Measurements from ENCODE around the gene CNTN2. TPM values are rescaled to one million over a fixed set of nuclear protein-coding genes. Genes with fewer than 3 reads are reported as not detected.

The CNTN2 gene
- total RNA-seq, 4 donors from 2014 or later, result 2.7 to 18.3 (median 6.0) TPM

- TF ChIP-seq POLR2A (IDR thresholded peaks at IDR 0.05) (no peak), CTCF (IDR thresholded peaks at IDR 0.05) (no peak)
- 87 to 89% methylated on average over 34 to 41 of the region's 42 CpGs for WGBS, 2 donors
- DNase-seq (ENCODE audit: low spot score in 2 of 2), result peak in 1 of 2 donors; percentile 83
- H3K4me3 ChIP-seq (ENCODE audit: low read depth, poor library complexity, severe bottlenecking), result no peak overlapping the region
- intact Hi-C loops (cut with DNase I; ENCODE audit: low total_unique reads), result no loop called here
Measured at GRCh38 chr1:205069371-205070125, 26.5 kb downstream of the CNTN2 start.

DNA sequence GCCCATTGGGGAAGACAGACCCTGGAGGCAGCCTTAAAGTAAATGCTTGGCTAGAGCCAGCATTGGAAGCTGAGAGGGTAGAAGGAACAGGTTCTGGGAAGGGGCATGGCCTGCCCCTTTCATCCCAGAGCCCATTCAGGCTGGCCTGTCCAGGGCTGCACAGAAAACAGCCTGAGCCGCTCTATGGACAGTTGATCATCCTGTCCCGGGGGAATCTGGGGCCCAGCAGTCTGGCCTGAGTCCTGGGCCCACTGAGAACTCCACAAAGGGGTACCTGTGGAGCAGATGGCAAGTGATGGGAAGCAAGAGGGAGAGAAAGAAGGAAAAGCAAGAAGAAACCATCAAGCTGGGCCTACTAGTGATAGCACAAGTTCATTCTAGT is 28.0 kb downstream of the CNTN2 start:
- peak in 1 of 2 donors; percentile 21 for DNase-seq (ENCODE audit: low spot score in 2 of 2)
- TF ChIP-seq CTCF (IDR thresholded peaks at IDR 0.05), result no peak
- TF ChIP-seq POLR2A (IDR thresholded peaks at IDR 0.05), result no peak
- no peak overlapping the region for H3K4me3 ChIP-seq (ENCODE audit: low read depth, poor library complexity, severe bottlenecking)
- WGBS, 2 donors, result 87 to 94% methylated on average over 2 of the region's 2 CpGs
- intact Hi-C loops (cut with DNase I; ENCODE audit: low total_unique reads), result no loop called here

DNA sequence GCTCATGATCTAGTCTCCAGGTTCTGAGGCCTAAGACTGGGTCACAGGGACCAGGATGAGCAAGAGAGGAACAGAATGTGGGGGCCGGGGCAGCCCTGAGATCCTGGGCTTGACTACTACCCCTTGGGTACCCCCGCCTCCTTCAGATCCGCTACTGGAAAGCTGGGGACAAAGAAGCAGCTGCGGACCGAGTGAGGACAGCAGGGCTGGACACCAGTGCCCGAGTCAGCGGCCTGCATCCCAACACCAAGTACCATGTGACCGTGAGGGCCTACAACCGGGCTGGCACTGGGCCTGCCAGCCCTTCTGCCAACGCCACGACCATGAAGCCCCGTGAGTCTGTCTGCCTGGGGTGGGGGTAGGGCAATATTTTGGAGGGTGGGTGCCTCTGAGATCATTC is 28.8 kb downstream of the CNTN2 start:
- 85 to 94% methylated on average over 12 of the region's 12 CpGs for WGBS, 2 donors
- TF ChIP-seq CTCF (IDR thresholded peaks at IDR 0.05) (no peak), POLR2A (IDR thresholded peaks at IDR 0.05) (no peak)
- H3K4me3 ChIP-seq (ENCODE audit: low read depth, poor library complexity, severe bottlenecking), result no peak overlapping the region
- intact Hi-C loops (cut with DNase I; ENCODE audit: low total_unique reads), result no loop called here
- peak in 1 of 2 donors; percentile 68 for DNase-seq (ENCODE audit: low spot score in 2 of 2)

- peak in 1 of 2 donors; percentile 78 for DNase-seq (ENCODE audit: low spot score in 2 of 2)
- intact Hi-C loops (cut with DNase I; ENCODE audit: low total_unique reads), result no loop called here
- no peak overlapping the region for H3K4me3 ChIP-seq (ENCODE audit: low read depth, poor library complexity, severe bottlenecking)
- 82 to 87% methylated on average over 9 of the region's 9 CpGs for WGBS, 2 donors
- TF ChIP-seq CTCF (IDR thresholded peaks at IDR 0.05) (no peak), POLR2A (IDR thresholded peaks at IDR 0.05) (no peak)
Measured at GRCh38 chr1:205072286-205072685, 29.3 kb downstream of the CNTN2 start.

DNA sequence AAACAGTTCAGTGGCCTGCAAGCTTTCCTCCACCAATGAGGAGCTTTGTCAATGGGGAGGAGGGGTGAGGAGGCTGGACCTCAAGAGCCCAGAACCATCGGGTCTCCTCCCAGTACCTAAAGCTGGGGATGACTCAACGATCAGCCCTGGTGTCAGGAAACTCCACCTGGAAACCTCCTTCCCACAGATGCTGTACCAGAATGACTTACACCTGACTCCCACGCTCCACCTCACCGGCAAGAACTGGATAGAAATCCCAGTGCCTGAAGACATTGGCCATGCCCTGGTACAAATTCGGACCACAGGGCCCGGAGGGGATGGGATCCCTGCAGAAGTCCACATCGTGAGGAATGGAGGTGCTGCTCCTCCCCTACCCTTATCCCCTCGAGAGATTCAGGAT is 29.9 kb downstream of the CNTN2 start:
- WGBS, 2 donors, result 62 to 67% methylated on average over 8 of the region's 8 CpGs
- H3K4me3 ChIP-seq (ENCODE audit: low read depth, poor library complexity, severe bottlenecking), result no peak overlapping the region
- DNase-seq (ENCODE audit: low spot score in 2 of 2), result peak in 1 of 2 donors; percentile 68
- intact Hi-C loops (cut with DNase I; ENCODE audit: low total_unique reads), result no loop called here
- no peak for TF ChIP-seq POLR2A (IDR thresholded peaks at IDR 0.05)
- no peak for TF ChIP-seq CTCF (IDR thresholded peaks at IDR 0.05)

- TF ChIP-seq POLR2A (IDR thresholded peaks at IDR 0.05) (no peak), CTCF (IDR thresholded peaks at IDR 0.05) (no peak)
- intact Hi-C loops (cut with DNase I; ENCODE audit: low total_unique reads), result no loop called here
- WGBS, 2 donors, result 62 to 71% methylated on average over 11 to 12 of the region's 12 CpGs
- DNase-seq (ENCODE audit: low spot score in 2 of 2), result peak; percentile 68 to 86
- no peak overlapping the region for H3K4me3 ChIP-seq (ENCODE audit: low read depth, poor library complexity, severe bottlenecking)
Measured at GRCh38 chr1:205073511-205073910, 30.5 kb downstream of the CNTN2 start.
